HL-60 (cell line): ENCODE measurements around the gene ADAMTS2.

Experiments used
- DNase-seq, 2 experiments: peaks; one replicate each; pipeline ENCODE4 v3.0.0-alpha.2; 2010 to 2020; ENCODE audit warnings: low read depth in 1 of 2, low spot score in 1 of 2
- H3K27ac ChIP-seq: fragments of 250-450 bp; sonication (Bioruptor Pico); replicated peaks from 2 replicates; pipeline ENCODE4 v1.5.1; 2020; ENCODE audit warnings: mild to moderate bottlenecking, moderate library complexity
- H3K27me3 ChIP-seq: fragments of 250-450 bp; sonication (Bioruptor Pico); 2 replicates; pipeline ENCODE4 v1.5.1; 2021; ENCODE audit warnings: mild to moderate bottlenecking, moderate library complexity; ENCODE audit not compliant: insufficient read depth, poor library complexity, severe bottlenecking
- H3K4me3 ChIP-seq: replicated peaks from 2 replicates; pipeline ENCODE4 v1.5.1; 2011; ENCODE audit warnings: mild to moderate bottlenecking, control low read depth, low read length; ENCODE audit not compliant: insufficient read depth
- GABPA ChIP-seq: IDR thresholded peaks from 2 replicates; pipeline ENCODE4 v1.6.1; 2012; ENCODE audit warnings: low read depth
- POLR2AphosphoS5 ChIP-seq: IDR thresholded peaks from 2 replicates; pipeline ENCODE4 v1.6.1; 2012; ENCODE audit warnings: low read depth
- SPI1 ChIP-seq: IDR thresholded peaks from 2 replicates; pipeline ENCODE4 v1.6.1; 2012; ENCODE audit warnings: low read depth, mild to moderate bottlenecking, borderline replicate concordance
- TF ChIP-seq, protein P1 (sequence below): IDR thresholded peaks from 2 replicates; pipeline ENCODE4 v1.6.1; 2012; ENCODE audit warnings: low read depth; ENCODE audit not compliant: insufficient replicate concordance
- TF ChIP-seq, protein P2 (sequence below): IDR thresholded peaks from one replicate; pipeline ENCODE4 v1.5.1; 2011; ENCODE audit warnings: low read length, control low read depth, inconsistent platforms; ENCODE audit not compliant: insufficient read depth

Gene ADAMTS2

DNA sequence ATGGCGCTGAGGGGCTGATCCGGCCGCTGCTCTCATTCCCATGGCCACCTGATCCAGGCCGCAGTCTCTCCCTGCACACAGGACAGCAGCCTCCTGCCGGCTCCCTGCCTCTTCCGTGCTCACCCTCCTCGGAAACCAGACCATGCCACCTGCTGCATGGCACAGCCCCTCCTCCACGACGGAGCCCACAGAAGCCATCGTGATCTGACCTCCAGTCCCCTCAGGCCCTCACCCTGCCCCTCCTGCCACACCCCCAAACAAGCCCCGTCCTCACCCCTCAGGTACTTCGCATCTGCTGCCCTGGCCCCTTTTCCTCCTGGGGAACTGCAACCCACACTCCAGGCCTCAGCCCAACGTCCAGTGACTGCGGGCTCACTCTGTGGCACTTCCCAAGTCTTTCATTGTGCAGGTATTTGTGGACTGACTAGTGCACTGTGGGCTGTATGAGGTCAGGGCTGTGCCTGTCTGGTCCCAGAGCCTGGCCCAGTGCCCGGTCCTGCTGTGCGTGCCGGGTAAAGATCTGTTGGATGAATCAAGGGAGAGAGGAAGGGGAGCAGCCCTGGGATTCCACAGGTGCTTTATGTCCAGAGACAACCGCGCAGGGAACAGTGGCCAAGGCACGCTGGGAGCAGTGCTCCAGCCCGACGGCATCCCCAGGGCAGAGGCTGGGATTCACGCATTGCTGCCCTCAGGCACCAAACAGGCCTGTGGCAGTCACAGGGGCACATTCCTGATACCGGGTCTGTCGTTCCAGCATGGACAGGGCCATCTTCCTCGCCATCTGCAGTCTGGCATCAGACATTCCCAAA, 86.1 kb downstream of the ADAMTS2 start:
- H3K4me3 ChIP-seq, result no peak overlapping the region
- DNase-seq, result no peak
- H3K27ac ChIP-seq, result no peak overlapping the region
- H3K27me3 ChIP-seq, result no peaks in the 10 kb centered on the region
- TF ChIP-seq POLR2AphosphoS5, result no peak
- no peak for TF ChIP-seq SPI1
- no peak for TF ChIP-seq GABPA
- TF ChIP-seq, protein P1, sequence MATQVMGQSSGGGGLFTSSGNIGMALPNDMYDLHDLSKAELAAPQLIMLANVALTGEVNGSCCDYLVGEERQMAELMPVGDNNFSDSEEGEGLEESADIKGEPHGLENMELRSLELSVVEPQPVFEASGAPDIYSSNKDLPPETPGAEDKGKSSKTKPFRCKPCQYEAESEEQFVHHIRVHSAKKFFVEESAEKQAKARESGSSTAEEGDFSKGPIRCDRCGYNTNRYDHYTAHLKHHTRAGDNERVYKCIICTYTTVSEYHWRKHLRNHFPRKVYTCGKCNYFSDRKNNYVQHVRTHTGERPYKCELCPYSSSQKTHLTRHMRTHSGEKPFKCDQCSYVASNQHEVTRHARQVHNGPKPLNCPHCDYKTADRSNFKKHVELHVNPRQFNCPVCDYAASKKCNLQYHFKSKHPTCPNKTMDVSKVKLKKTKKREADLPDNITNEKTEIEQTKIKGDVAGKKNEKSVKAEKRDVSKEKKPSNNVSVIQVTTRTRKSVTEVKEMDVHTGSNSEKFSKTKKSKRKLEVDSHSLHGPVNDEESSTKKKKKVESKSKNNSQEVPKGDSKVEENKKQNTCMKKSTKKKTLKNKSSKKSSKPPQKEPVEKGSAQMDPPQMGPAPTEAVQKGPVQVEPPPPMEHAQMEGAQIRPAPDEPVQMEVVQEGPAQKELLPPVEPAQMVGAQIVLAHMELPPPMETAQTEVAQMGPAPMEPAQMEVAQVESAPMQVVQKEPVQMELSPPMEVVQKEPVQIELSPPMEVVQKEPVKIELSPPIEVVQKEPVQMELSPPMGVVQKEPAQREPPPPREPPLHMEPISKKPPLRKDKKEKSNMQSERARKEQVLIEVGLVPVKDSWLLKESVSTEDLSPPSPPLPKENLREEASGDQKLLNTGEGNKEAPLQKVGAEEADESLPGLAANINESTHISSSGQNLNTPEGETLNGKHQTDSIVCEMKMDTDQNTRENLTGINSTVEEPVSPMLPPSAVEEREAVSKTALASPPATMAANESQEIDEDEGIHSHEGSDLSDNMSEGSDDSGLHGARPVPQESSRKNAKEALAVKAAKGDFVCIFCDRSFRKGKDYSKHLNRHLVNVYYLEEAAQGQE, result no peak
- TF ChIP-seq, protein P2, sequence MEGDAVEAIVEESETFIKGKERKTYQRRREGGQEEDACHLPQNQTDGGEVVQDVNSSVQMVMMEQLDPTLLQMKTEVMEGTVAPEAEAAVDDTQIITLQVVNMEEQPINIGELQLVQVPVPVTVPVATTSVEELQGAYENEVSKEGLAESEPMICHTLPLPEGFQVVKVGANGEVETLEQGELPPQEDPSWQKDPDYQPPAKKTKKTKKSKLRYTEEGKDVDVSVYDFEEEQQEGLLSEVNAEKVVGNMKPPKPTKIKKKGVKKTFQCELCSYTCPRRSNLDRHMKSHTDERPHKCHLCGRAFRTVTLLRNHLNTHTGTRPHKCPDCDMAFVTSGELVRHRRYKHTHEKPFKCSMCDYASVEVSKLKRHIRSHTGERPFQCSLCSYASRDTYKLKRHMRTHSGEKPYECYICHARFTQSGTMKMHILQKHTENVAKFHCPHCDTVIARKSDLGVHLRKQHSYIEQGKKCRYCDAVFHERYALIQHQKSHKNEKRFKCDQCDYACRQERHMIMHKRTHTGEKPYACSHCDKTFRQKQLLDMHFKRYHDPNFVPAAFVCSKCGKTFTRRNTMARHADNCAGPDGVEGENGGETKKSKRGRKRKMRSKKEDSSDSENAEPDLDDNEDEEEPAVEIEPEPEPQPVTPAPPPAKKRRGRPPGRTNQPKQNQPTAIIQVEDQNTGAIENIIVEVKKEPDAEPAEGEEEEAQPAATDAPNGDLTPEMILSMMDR, result no peak

DNA sequence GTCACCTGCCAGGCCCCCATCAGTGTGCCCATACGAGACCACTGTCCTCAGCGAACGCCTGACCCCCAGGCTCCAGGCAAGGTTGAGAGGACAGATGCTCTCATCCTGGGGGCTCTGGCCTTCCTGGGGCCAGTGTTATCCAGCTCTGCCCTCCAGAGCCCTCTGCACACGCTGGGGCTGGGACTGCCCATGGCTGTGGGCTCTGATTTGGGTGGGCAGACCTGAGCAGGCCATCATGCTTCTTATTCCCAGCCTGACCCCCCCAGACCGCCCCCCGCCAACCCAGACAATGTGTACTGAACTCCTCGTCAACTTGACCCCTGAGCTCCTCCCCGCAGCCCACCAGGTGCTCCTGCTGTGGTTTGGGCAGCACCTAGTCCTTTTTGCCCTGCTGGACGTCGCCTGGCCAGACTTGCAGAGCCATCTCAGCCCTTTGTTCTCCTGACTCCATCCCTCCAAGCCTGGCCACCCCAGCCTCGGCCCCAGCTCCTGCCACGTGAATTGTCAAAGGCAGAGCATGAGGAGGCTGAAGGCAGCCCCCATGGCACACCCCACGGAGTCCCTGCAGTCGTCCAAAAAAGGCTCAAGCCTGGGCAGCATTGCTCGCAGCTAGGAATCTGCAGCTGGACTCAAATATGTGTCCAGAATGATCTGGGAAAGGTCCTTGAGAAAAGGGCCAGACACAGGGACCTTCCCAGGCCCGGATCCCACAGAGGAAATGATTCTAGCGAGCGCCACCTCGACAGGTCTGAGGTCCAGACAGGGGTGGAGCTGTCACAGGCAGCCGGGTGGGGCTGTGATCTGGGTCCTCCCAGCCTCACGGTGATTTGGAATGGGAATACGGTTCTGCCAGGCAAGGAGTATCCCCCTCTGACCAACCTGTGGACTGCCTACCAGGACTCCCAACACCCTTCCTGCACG, 87.0 kb downstream of the ADAMTS2 start:
- Histone ChIP-seq H3K27me3 (no peaks in the 10 kb centered on the region), H3K27ac (no peak overlapping the region), H3K4me3 (no peak overlapping the region)
- no peak for DNase-seq
- TF ChIP-seq, protein P2, result no peak
- TF ChIP-seq, protein P1, result no peak
- TF ChIP-seq POLR2AphosphoS5 (no peak), GABPA (no peak), SPI1 (no peak)

DNA sequence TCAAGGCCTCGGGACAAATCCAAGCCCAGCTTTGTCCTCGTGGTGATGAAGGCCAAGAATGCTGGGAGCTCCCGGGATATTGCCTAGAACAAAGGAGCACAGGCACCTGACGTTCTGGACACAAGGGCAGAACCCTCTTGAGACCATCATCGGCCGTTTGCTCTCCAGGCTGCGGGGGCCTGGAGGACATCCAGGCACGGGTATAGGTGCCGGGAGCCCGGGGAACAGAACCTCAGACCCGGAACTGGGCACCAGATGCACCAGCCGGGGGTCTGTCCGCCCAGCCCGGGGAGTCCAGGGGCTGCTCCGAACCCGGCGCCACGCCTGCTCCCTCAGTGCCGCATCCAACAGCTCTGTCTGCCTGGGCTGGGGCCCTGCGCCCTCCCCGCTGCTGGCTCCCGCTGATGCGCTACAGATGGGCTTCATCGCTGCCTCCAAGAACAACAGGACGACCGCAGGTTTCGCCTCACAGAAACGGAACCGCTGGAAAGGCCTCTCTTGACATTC, 88.0 kb downstream of the ADAMTS2 start:
- no peak for DNase-seq

More for the DNA sequence above, 88.0 kb downstream of the ADAMTS2 start:
- Histone ChIP-seq H3K27ac (no peak overlapping the region), H3K4me3 (no peak overlapping the region), H3K27me3 (no peaks in the 10 kb centered on the region)
- TF ChIP-seq, protein P2, result no peak
- TF ChIP-seq GABPA (no peak), SPI1 (no peak), POLR2AphosphoS5 (no peak)
- TF ChIP-seq, protein P1, result no peak
